BLaER1 (cell line): Measurements from ENCODE around the gene IRS1.

Experiments
- H3K27ac ChIP-seq: shearing (Covaris generic); formaldehyde crosslinking; 2 replicates; pipeline ENCODE4 v1.8.1; 2022
- H3K27me3 ChIP-seq: shearing (Covaris generic); formaldehyde crosslinking; 2 replicates; pipeline ENCODE4 v1.8.1; 2022
- H3K36me3 ChIP-seq: shearing (Covaris generic); formaldehyde crosslinking; 2 replicates; pipeline ENCODE4 v1.8.1; 2022
- H3K4me1 ChIP-seq: shearing (Covaris generic); formaldehyde crosslinking; 2 replicates; pipeline ENCODE4 v1.8.1; 2022
- H3K4me2 ChIP-seq: shearing (Covaris generic); formaldehyde crosslinking; 2 replicates; pipeline ENCODE4 v1.8.1; 2022
- H3K4me3 ChIP-seq: shearing (Covaris generic); formaldehyde crosslinking; 2 replicates; pipeline ENCODE4 v1.8.1; 2022
- H3K9ac ChIP-seq: shearing (Covaris generic); formaldehyde crosslinking; 2 replicates; pipeline ENCODE4 v1.8.1; 2022
- H3K9me3 ChIP-seq: shearing (Covaris generic); formaldehyde crosslinking; 2 replicates; pipeline ENCODE4 v1.8.1; 2022
- H4K20me1 ChIP-seq: shearing (Covaris generic); formaldehyde crosslinking; 2 replicates; pipeline ENCODE4 v1.8.1; 2022
- Cebpa-rat ChIP-seq: shearing (Covaris generic); IDR thresholded peaks from 2 replicates; pipeline ENCODE4 v1.8.1; 2022

IRS1 gene

GRCh38 chr2:226780431-226780830, 19.2 kb downstream of the IRS1 start:
- Histone ChIP-seq H3K4me1 (peaks cover 34% of the 10 kb centered on the region), H3K4me2 (peak overlapping the region; percentile 17), H4K20me1 (no peaks in the 10 kb centered on the region), H3K9ac (no peak overlapping the region), H3K4me3 (no peak overlapping the region), H3K27ac (no peak overlapping the region), H3K27me3 (no peaks in the 10 kb centered on the region), H3K9me3 (peaks cover 49% of the 10 kb centered on the region), H3K36me3 (peaks cover 17% of the 10 kb centered on the region)
- TF ChIP-seq Cebpa-rat = no peak

DNA sequence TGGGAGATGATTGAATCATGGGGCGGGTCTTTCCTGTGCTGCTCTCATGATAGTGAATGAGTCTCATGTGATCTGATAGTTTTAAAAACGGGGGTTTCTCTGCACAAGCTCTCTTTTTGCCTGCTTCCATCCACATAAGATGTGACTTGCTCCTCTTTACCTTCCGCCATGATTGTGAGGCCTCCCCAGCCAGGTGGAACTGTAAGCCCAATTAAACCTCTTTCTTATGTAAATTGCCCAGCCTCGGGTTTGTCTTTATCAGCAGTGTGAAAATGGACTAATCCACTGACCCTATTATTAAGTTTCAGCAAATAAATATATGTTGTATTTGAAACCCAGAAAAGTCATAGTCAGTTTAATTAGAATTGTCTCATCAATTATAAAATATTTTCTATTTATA, 22.0 kb downstream of the IRS1 start:
- Histone ChIP-seq H3K9me3 (peaks cover 46% of the 10 kb centered on the region), H3K4me1 (peaks cover 54% of the 10 kb centered on the region), H3K36me3 (peaks cover 18% of the 10 kb centered on the region), H3K9ac (no peak overlapping the region), H3K27ac (no peak overlapping the region), H3K4me2 (peak overlapping the region; percentile 31), H3K27me3 (no peaks in the 10 kb centered on the region), H4K20me1 (no peaks in the 10 kb centered on the region), H3K4me3 (no peak overlapping the region)
- TF ChIP-seq Cebpa-rat = no peak

DNA sequence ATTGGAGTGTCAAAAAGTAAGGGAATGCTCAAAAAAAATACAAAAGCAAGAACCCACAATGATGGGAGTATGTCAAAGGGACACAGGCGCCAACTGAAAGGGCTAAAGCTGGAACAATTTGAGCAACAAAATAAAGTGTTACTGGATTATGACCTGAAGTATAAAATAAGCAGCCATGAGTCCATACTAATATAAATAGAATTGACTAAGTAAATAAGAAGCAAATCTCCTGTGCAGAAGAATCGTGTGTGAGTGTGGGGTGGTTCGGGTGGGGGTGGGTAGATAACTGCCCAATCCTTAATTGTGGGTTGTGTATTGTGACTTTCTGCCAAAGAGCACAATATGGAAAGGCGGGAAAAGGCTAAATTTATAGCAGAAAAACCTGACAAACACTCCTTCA, 23.5 kb downstream of the IRS1 start:
- H4K20me1 ChIP-seq = no peaks in the 10 kb centered on the region
- peaks cover 18% of the 10 kb centered on the region for H3K36me3 ChIP-seq

DNA sequence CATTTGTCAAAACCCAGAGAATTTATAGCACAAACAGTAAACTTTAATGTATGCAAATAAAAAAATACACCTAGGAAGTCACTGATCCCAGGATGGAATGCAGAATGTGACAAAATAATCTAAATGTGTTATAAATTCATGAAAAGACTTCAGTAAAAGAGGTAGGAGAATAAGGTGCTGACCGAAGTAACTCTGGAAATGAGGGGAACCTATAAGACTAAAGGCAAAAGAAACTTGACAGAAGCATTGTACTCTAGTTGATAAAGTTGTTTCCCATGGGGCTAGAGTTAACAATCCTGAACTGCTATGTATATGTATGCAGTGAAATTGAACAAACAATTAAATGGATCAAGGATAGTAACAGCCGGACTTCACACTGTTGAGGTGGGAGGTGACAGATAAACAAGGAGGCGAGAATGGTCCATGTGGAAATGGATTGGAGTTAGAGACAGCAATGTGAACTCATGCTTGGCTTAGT, 24.5 kb downstream of the IRS1 start:
- peak overlapping the region; percentile 38; the same call in 1 of the 2 replicates for H3K4me3 ChIP-seq
- H3K27ac ChIP-seq = peak overlapping the region; percentile 86
- peaks cover 39% of the 10 kb centered on the region for H3K9me3 ChIP-seq
- H4K20me1 ChIP-seq = no peaks in the 10 kb centered on the region
- no peaks in the 10 kb centered on the region for H3K27me3 ChIP-seq
- peaks cover 63% of the 10 kb centered on the region for H3K4me1 ChIP-seq
- H3K4me2 ChIP-seq = no peak overlapping the region
- TF ChIP-seq Cebpa-rat = no peak
- no peak overlapping the region for H3K9ac ChIP-seq
- peaks cover 18% of the 10 kb centered on the region for H3K36me3 ChIP-seq

More for the DNA sequence above, 23.5 kb downstream of the IRS1 start:
- peaks cover 64% of the 10 kb centered on the region for H3K4me1 ChIP-seq
- H3K27me3 ChIP-seq = no peaks in the 10 kb centered on the region
- no peak overlapping the region for H3K4me2 ChIP-seq
- no peak for TF ChIP-seq Cebpa-rat
- H3K9me3 ChIP-seq = peaks cover 39% of the 10 kb centered on the region
- no peak overlapping the region for H3K27ac ChIP-seq
- no peak overlapping the region; the same call in 1 of the 2 replicates for H3K4me3 ChIP-seq
- H3K9ac ChIP-seq = no peak overlapping the region

DNA sequence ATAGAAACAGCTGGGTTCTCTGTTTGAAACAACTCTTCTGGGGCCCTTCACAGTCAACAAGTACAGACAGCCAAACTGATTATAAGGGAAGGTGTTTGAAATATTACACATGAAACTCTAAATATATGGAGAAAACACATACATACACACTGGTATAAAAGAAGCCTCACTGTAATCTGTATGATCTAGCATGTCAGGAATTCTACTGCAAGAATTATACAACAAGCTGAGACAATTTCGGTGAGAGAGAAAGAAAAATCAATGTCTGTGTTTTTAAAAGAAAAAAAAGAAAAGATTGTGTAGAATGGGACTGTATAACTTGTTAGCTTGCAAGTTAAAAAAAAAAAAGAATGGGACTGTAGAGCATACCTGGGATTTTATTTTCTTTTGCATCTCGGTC, 26.3 kb downstream of the IRS1 start:
- peaks cover 45% of the 10 kb centered on the region for H3K9me3 ChIP-seq
- H3K4me2 ChIP-seq = peak overlapping the region; percentile 83
- H3K4me1 ChIP-seq = peaks cover 64% of the 10 kb centered on the region
- TF ChIP-seq Cebpa-rat = no peak
- H3K9ac ChIP-seq = peak overlapping the region; percentile 70
- no peaks in the 10 kb centered on the region for H3K27me3 ChIP-seq
- H3K27ac ChIP-seq = peak overlapping the region; percentile 86
- peaks cover 29% of the 10 kb centered on the region for H3K36me3 ChIP-seq
- H3K4me3 ChIP-seq = peak overlapping the region; percentile 45
- H4K20me1 ChIP-seq = no peaks in the 10 kb centered on the region

DNA sequence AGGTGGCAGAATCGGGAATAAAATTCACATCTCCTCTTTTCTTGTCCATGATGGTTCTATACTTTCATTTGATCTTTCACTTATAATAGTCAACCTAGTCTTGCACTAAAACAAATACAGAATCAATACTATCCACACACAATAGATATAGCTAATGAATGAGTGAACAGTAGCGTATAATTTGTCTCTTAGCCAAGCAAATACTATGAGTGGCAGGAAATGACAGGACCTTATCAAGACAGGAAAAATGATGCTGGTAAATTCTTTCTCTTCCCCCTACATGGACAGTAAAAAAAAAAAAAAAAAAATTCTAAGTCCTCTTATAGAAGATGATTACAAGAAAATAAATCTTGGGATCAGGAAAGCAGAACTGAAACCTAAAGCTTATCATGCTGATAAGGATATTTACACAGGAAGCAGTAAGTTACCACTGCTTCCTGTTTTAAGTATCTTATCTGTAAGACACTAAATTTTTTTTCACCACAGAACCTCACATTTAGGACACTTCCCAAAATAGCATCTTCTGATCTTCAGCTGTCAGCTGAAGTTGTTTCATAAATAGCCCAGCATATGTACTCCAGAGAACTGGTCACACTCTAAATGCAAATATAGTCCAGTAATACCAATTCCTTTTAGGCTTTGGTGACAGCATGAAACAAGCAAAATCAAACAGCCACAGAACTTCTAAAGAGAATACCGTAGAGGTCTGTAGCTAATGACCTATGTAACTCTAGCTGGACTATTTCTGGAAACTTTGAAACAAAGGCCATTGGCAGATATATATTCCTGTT, 27.0 kb downstream of the IRS1 start:
- Histone ChIP-seq H4K20me1 (no peaks in the 10 kb centered on the region), H3K4me2 (peak overlapping the region; percentile 83)

DNA sequence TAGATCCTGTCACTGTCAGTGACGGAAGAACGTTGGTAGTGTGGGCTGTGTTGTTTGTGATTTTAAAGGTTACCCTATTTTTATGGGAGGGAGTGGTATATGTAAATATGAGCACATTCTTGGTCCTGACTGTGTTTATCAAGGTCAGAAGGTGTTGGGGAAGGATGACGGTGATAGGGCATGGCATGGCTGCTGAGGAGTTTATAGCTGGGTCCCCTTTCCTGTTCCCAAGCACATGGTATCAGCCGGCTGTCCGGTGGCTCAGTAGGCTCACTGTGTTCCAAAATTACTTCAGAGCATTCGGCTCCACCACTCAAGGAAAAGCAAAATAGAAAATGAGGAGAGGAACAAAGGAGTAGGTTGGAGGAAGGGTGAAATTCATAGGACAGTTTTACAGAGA, 28.6 kb downstream of the IRS1 start:
- H3K9me3 ChIP-seq = peaks cover 48% of the 10 kb centered on the region
- peak overlapping the region; percentile 26; the same call in 1 of the 2 replicates for H3K9ac ChIP-seq
- H3K36me3 ChIP-seq = peaks cover 32% of the 10 kb centered on the region
- peak overlapping the region; percentile 83 for H3K4me2 ChIP-seq
- H4K20me1 ChIP-seq = no peaks in the 10 kb centered on the region
- H3K4me1 ChIP-seq = peaks cover 67% of the 10 kb centered on the region
- peak overlapping the region; percentile 81 for H3K27ac ChIP-seq
- no peak for TF ChIP-seq Cebpa-rat
- H3K4me3 ChIP-seq = no peak overlapping the region
- H3K27me3 ChIP-seq = no peaks in the 10 kb centered on the region

More for the DNA sequence above, 27.0 kb downstream of the IRS1 start:
- Histone ChIP-seq H3K9ac (peak overlapping the region; percentile 70), H3K9me3 (peaks cover 49% of the 10 kb centered on the region), H3K27ac (peak overlapping the region; percentile 86), H3K36me3 (peaks cover 34% of the 10 kb centered on the region), H3K27me3 (no peaks in the 10 kb centered on the region), H3K4me1 (peaks cover 59% of the 10 kb centered on the region), H3K4me3 (peak overlapping the region; percentile 45)
- no peak for TF ChIP-seq Cebpa-rat

DNA sequence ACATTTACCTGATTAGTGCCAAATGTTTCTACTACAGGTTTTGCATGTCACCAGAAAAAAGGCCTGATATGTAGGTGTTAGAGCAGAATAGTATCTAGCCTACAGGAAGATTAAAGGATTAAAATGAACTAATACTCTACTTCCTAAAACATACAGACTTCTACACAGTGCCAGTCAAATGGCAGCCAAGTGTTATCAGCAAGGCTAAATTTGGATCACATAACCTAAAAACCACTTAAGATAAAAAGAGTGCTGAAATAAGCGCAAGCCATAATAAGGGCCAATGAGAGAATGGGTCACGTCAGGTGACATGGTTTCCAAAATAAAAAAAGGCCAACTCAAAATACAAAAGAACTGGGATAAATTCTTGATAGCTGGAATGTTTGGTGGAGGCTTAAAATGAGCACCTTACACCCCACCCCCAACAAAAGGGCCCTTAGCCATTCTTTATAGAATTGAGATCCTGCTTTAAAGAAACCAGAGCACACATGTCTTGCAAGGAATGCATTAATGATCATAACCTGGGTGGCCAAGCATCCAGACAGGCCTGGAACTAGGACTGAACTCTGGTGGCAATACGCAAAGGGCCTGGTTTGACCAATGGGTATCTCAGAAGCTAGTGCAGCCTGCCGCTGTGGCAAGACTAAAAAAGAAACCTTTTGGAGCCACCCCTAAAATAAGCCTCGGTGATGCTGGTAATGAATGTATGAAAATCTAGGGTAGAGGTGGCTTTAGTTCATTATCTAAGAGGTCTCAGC, 32.4 kb downstream of the IRS1 start:
- Histone ChIP-seq H3K4me1 (peaks cover 53% of the 10 kb centered on the region), H3K9ac (no peak overlapping the region), H3K9me3 (peaks cover 66% of the 10 kb centered on the region), H4K20me1 (no peaks in the 10 kb centered on the region), H3K4me3 (no peak overlapping the region), H3K36me3 (peaks cover 32% of the 10 kb centered on the region; the same call in 1 of the 2 replicates), H3K27ac (peak overlapping the region; percentile 21; the same call in 1 of the 2 replicates), H3K4me2 (peak overlapping the region; percentile 38), H3K27me3 (no peaks in the 10 kb centered on the region)
- no peak for TF ChIP-seq Cebpa-rat

GRCh38 chr2:226766352-226767055, 33.1 kb downstream of the IRS1 start:
- H3K27me3 ChIP-seq = no peaks in the 10 kb centered on the region
- H3K36me3 ChIP-seq = peaks cover 32% of the 10 kb centered on the region; the same call in 1 of the 2 replicates
- H3K9me3 ChIP-seq = peaks cover 71% of the 10 kb centered on the region
- no peak overlapping the region for H3K9ac ChIP-seq
- peak overlapping the region; percentile 38 for H3K4me2 ChIP-seq
- no peak overlapping the region for H3K4me3 ChIP-seq
- TF ChIP-seq Cebpa-rat = no peak
- no peaks in the 10 kb centered on the region for H4K20me1 ChIP-seq
- H3K4me1 ChIP-seq = peaks cover 45% of the 10 kb centered on the region
- peak overlapping the region; percentile 21; the same call in 1 of the 2 replicates for H3K27ac ChIP-seq
